ENCODE results near the gene IL18R1.

Gene IL18R1

GRCh38 chr2:102331311-102331980, 24.1 kb upstream of the IL18R1 start:
- H3K4me2 ChIP-seq (ENCODE audit: low read depth, low read length), result no peak overlapping the region
- no peak overlapping the region for H3K4me3 ChIP-seq (ENCODE audit: low read length)
- no peak overlapping the region for H3K9ac ChIP-seq (ENCODE audit: low read length)
- TF ChIP-seq EZH2phosphoT487 (IDR thresholded peaks at IDR 0.05; ENCODE audit: low read length) (no peak), CTCF (IDR thresholded peaks at IDR 0.05; ENCODE audit: low read length) (no peak)
- H4K20me1 ChIP-seq (ENCODE audit: insufficient read depth, low read length), result no peaks in the 10 kb centered on the region
- no peak overlapping the region for H2AFZ ChIP-seq (ENCODE audit: low read length)
- no peaks in the 10 kb centered on the region for H3K36me3 ChIP-seq (replicated peaks; ENCODE audit: insufficient read depth, low read length)
- H3K9me3 ChIP-seq (replicated peaks; ENCODE audit: insufficient read depth, low read length), result no peaks in the 10 kb centered on the region
- DNase-seq, result no peak
- H3K27me3 ChIP-seq (replicated peaks; ENCODE audit: insufficient read depth, low read length), result no peaks in the 10 kb centered on the region
- H3K4me1 ChIP-seq (ENCODE audit: low read length), result no peaks in the 10 kb centered on the region
- H3K9me2 ChIP-seq (replicated peaks; ENCODE audit: insufficient read depth, low read length), result no peaks in the 10 kb centered on the region
- H3K79me2 ChIP-seq (ENCODE audit: low read length), result no peaks in the 10 kb centered on the region
- H3F3A ChIP-seq (ENCODE audit: insufficient read depth, low read length), result no peaks in the 10 kb centered on the region
- no peak overlapping the region for H3K27ac ChIP-seq (ENCODE audit: low read length)

GRCh38 chr2:102334486-102334885, 21.1 kb upstream of the IL18R1 start:
- Histone ChIP-seq H3K36me3 (replicated peaks; ENCODE audit: insufficient read depth, low read length) (no peaks in the 10 kb centered on the region), H3K27me3 (replicated peaks; ENCODE audit: insufficient read depth, low read length) (no peaks in the 10 kb centered on the region), H3K9ac (ENCODE audit: low read length) (no peak overlapping the region), H3K4me1 (ENCODE audit: low read length) (peaks cover 10% of the 10 kb centered on the region; the same call in 1 of the 2 replicates), H2AFZ (ENCODE audit: low read length) (no peak overlapping the region), H3K4me2 (ENCODE audit: low read depth, low read length) (no peak overlapping the region), H3F3A (ENCODE audit: insufficient read depth, low read length) (no peaks in the 10 kb centered on the region), H4K20me1 (ENCODE audit: insufficient read depth, low read length) (no peaks in the 10 kb centered on the region), H3K27ac (ENCODE audit: low read length) (no peak overlapping the region), H3K9me2 (replicated peaks; ENCODE audit: insufficient read depth, low read length) (no peaks in the 10 kb centered on the region), H3K9me3 (replicated peaks; ENCODE audit: insufficient read depth, low read length) (no peaks in the 10 kb centered on the region), H3K4me3 (ENCODE audit: low read length) (no peak overlapping the region), H3K79me2 (ENCODE audit: low read length) (no peaks in the 10 kb centered on the region)
- no peak for DNase-seq
- no peak for TF ChIP-seq EZH2phosphoT487 (IDR thresholded peaks at IDR 0.05; ENCODE audit: low read length)
- TF ChIP-seq EZH2 (optimal IDR thresholded peaks at IDR 0.05; ENCODE audit: low read depth, low read length), result no peak
- no peak for TF ChIP-seq CTCF (IDR thresholded peaks at IDR 0.05; ENCODE audit: low read length)

- H3K4me1 ChIP-seq (ENCODE audit: low read length), result peaks cover 10% of the 10 kb centered on the region; the same call in 1 of the 2 replicates
- H3K27me3 ChIP-seq (replicated peaks; ENCODE audit: insufficient read depth, low read length), result no peaks in the 10 kb centered on the region
- no peaks in the 10 kb centered on the region for H3K79me2 ChIP-seq (ENCODE audit: low read length)
- H4K20me1 ChIP-seq (ENCODE audit: insufficient read depth, low read length), result no peaks in the 10 kb centered on the region
- no peaks in the 10 kb centered on the region for H3K36me3 ChIP-seq (replicated peaks; ENCODE audit: insufficient read depth, low read length)
- H2AFZ ChIP-seq (ENCODE audit: low read length), result no peak overlapping the region
- H3K9ac ChIP-seq (ENCODE audit: low read length), result no peak overlapping the region
- DNase-seq, result no peak
- TF ChIP-seq CTCF (IDR thresholded peaks at IDR 0.05; ENCODE audit: low read length) (no peak), EZH2 (optimal IDR thresholded peaks at IDR 0.05; ENCODE audit: low read depth, low read length) (no peak), EZH2phosphoT487 (IDR thresholded peaks at IDR 0.05; ENCODE audit: low read length) (no peak)
- H3K9me2 ChIP-seq (replicated peaks; ENCODE audit: insufficient read depth, low read length), result no peaks in the 10 kb centered on the region
- no peak overlapping the region for H3K27ac ChIP-seq (ENCODE audit: low read length)
- no peak overlapping the region for H3K4me3 ChIP-seq (ENCODE audit: low read length)
- no peak overlapping the region for H3K4me2 ChIP-seq (ENCODE audit: low read depth, low read length)
- no peaks in the 10 kb centered on the region for H3F3A ChIP-seq (ENCODE audit: insufficient read depth, low read length)
- no peaks in the 10 kb centered on the region for H3K9me3 ChIP-seq (replicated peaks; ENCODE audit: insufficient read depth, low read length)
These were observed 19.7 kb upstream of the IL18R1 start for GRCh38 chr2:102335871-102336366.

All from MM.1S (cell line).